H1 (cell line): ENCODE results near the gene CCDC63. TPM values are rescaled to one million over a fixed set of nuclear protein-coding genes. Genes with fewer than 3 reads are reported as not detected.

Experiments
- ATF2 ChIP-seq: IDR thresholded peaks from 2 replicates; pipeline ENCODE4 v1.6.1; 2012; ENCODE audit warnings: low read length, inconsistent platforms
- NRF1 ChIP-seq: IDR thresholded peaks from 2 replicates; pipeline ENCODE4 v1.6.1; 2011; ENCODE audit warnings: mild to moderate bottlenecking, low read depth, low read length, improper control_type of control experiment
- POLR2A ChIP-seq, 2 experiments: IDR thresholded peaks; 1 replicate in 1 of 2; 2 replicates in 1 of 2; pipeline ENCODE4 v1.6.1; 2011; ENCODE audit warnings: low read depth in 2 of 2, low read length in 2 of 2, mild to moderate bottlenecking in 2 of 2; ENCODE audit errors: control extremely low read depth in 1 of 2
- SUZ12 ChIP-seq: fragments of 200-600 bp; sonication (generic); IDR thresholded peaks from 2 replicates; pipeline ENCODE4 v1.6.1; 2012; ENCODE audit warnings: mild to moderate bottlenecking, inconsistent platforms, low read length, moderate library complexity, mixed read lengths
- polyA plus RNA-seq, 7 experiments: library from polyadenylated mRNA; depleted of rRNA in 3 of 7; stranded (reverse) in 5 of 7; unstranded in 2 of 7; fragments of >200 nt in 5 of 7; fragments of 200-250 nt in 2 of 7; gene quantifications; 1 replicate in 5 of 7; 2 replicates in 1 of 7; 4 replicates in 1 of 7; pipeline versions ENCODE4 v1.2.1 to v1.2.3, GENCODE V29; 2011 to 2013; ENCODE audit warnings: missing spikeins in 2 of 7, mixed read lengths in 2 of 7
- total RNA-seq: library from RNA; stranded (reverse); fragmentation: NEBNext Ultra II Directional; extraction: Animal tissue kit (Norgen Biotek cat#: 25700); gene quantifications from 2 replicates; pipeline ENCODE4 v1.2.1, GENCODE V29; 2021

Gene CCDC63
- total and polyA plus RNA-seq, 2 of the 8 experiments (the other 6 are each of a cell fraction or from before 2014, with no cell fraction given) = 0.42 to 0.93 TPM

- no peak for TF ChIP-seq ATF2
- TF ChIP-seq NRF1 = no peak
- TF ChIP-seq SUZ12 = no peak
- TF ChIP-seq POLR2A (IDR thresholded peaks at IDR 0.05; ENCODE audit: control extremely low read depth in 1 of 2, low read depth in 2 of 2, low read length in 2 of 2) = no peak
Measured at GRCh38 chr12:110917467-110917866, 70.7 kb downstream of the CCDC63 start (continued).
